GM19351 (cell line): ENCODE results near the gene TOE1.
A peak's percentile ranks its signal among the peaks of the same experiment; 100 is the strongest.
"Not testable (repeated sequence)": the region's sequence is repeated elsewhere in the genome, so short reads cannot be mapped to it uniquely, and the experiment has no call there.

ENCODE experiments used
- ATAC-seq: cut with Tn5 transposase; IDR thresholded peaks from one replicate; pipeline ENCODE4 v1.9.1; 2021; ENCODE audit warnings: mild to moderate bottlenecking, moderate library complexity; ENCODE audit not compliant: unreplicated experiment

Gene TOE1

DNA sequence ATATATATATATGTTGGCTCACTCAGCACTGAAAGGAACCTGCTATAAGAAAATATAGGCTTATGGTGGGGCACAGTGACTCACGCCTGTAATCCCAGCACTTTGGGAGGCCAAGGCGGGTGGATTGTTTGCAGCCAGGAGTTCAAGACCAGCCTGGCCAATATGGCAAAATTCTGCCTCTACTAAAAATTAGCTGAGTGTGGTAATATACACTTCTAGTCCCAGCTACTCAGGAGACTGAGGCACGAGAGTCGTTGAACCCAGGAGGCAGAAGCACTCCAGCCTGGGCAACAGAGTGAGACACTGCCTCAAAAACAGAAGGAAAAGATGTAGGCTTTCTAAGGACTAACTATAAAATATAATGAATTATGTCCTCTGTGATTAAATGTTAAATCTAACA lies 14.9 kb downstream of the TOE1 start:
- ATAC-seq, result no peak

DNA sequence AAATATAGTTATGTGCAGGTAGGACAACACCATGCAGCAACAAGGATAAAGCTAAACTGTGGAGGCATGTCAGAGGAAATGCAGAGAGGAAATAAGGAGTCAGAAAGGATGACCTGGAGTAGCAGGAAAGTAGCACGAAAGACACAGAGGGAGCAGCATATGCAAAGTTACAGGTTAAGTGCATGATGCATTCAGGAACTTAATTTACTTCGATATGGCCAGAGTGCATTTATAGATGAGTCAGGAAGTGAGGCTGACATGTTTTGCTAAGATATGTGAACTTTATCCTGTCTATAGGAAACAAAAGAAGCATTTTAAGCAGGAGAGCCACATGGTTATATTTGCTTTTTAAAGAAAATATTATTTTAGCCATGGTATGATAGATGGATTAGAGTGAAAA lies 15.7 kb downstream of the TOE1 start:
- ATAC-seq, result no peak

DNA sequence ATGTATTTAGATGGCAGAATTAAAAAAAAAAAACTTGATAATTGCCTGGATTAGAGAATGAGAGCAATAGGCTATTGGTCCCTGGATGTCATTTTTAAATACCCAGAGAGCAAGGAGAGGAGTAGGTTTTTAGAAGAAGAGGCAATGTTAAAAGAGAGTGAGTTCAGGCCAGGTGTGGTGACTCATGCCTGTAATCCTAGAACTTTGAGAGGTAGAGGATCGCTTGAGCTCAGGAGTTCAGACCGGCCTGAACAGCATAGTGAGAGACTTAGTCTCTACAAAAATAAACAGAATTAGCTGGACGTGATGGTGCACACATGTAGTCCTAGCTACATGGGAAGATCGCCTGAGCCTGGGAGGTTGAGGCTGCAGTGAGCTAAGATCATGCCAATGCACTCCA lies 16.2 kb downstream of the TOE1 start:
- no peak for ATAC-seq

DNA sequence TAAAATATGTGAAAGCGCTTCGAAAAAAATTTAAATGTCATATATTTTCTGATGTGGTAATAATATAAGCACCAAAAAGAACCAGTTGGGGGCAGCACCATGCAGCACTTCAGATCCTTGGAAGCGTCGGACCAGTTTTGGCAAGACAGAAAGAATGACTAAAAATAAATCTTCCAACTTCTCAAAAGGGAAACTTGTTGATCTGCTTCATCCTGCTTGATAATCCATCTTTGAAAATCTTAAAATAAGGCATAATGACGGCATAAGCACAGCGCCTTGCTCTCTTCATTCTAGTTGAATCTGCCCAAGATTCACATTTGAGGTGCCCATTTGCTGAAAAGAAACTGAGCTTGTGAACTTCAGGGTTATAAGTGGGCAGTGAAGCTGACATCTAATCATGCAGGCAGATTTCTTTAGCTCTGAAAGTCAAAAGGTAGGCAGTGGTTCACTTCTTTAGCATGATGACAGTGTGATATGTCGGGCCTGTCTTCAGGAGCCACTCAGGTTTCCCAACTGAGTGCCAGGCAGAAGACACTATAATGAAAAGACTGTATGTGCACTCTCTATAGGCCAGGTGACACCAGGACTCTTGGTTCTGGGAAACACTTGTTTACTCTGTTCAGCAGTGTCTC lies 20.0 kb downstream of the TOE1 start:
- ATAC-seq, result no peak

DNA sequence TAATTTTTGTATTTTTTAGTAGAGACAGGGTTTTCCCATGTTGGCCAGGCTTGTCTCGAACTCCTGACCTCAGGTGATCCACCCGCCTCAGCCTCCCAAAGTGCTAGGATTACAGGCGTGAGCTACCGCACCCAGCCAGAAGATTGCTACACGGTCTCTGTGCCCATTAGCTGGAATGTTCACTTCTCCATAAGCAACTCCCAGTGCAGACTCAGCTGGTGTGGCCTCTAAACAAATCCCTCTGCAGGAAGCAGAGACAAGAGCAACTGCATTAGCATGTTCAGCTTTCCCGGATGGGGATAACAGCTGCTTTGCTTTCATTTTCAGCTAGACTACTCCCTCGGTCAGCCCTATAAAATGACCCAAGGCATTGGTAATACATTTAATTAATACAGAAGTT lies 21.0 kb downstream of the TOE1 start:
- ATAC-seq, result not testable (repeated sequence)

DNA sequence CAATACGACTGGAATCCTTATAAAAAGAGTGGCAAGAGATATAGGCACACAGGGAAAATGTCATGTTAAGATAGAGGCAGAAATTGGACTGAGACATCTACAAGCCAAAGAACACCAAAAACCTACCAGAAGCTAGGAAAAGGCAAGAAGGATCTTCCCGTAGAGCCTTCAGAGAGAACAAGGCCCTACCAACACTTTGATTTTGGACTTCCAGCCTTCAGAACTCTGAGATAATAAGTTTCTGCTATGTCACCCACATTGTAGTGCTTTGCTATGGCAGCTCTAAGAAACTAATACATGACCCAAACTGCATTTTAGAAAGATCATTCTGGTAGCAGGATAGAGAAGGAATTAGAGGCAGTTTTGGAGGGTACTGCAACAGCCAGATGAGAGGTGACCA lies 24.3 kb downstream of the TOE1 start:
- no peak for ATAC-seq

DNA sequence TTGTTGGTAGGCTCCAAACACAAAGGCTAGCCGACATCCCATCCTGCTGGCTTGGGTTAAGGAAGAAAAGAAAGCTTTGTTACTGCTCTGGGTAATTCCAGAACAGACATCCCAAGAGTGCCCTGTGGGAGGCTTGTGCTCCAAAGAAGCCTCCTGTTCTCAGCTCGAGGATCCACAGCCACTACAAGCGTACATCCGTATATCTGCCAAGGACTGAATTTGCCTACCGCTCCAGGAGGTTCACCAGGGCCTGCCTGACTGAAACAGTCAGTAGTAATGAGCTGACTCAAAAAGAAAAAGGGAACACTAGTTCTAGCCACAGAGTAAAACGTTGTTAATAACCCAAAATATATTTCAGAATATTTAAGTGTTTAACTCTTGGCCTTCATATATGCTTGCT lies 25.1 kb downstream of the TOE1 start:
- ATAC-seq, result peak; percentile 87

DNA sequence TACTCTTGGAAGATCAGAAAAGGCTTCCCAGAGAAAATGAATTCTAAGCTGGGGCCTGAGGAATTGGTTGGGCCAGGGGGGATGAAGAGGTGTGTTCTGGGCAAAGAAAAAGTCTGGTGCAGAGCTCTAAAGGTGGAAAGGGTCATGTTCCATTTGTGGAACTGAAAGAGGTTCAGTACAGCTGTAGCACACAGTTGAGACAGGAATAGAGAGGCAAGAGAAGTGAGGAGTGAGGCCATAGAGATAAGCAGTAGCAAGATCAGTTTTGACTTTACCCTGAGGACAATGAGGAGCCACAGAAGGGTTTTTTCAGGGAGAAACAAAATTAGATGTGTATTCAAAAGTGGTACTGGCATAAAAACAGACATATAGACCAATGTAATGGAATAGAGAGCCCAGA lies 30.6 kb downstream of the TOE1 start:
- peak; percentile 88 for ATAC-seq

DNA sequence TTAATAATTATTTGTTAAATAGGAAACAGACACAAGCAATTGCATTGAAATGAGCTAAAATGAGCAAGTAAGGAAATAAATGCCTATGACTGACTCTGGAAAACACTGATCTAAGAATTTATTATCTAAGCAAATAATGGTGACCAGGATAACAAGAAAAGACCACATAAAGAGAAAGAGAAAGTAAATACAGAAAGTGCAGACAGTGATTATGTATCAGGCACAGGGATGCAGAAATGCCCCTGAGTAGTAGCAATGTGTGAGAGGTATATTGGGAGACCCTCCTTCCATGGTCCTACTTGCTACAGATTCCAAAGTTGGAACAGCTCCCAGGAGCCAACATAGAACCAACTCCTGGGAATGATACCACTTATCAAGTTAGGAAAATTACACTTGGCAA lies 33.6 kb downstream of the TOE1 start:
- no peak for ATAC-seq

DNA sequence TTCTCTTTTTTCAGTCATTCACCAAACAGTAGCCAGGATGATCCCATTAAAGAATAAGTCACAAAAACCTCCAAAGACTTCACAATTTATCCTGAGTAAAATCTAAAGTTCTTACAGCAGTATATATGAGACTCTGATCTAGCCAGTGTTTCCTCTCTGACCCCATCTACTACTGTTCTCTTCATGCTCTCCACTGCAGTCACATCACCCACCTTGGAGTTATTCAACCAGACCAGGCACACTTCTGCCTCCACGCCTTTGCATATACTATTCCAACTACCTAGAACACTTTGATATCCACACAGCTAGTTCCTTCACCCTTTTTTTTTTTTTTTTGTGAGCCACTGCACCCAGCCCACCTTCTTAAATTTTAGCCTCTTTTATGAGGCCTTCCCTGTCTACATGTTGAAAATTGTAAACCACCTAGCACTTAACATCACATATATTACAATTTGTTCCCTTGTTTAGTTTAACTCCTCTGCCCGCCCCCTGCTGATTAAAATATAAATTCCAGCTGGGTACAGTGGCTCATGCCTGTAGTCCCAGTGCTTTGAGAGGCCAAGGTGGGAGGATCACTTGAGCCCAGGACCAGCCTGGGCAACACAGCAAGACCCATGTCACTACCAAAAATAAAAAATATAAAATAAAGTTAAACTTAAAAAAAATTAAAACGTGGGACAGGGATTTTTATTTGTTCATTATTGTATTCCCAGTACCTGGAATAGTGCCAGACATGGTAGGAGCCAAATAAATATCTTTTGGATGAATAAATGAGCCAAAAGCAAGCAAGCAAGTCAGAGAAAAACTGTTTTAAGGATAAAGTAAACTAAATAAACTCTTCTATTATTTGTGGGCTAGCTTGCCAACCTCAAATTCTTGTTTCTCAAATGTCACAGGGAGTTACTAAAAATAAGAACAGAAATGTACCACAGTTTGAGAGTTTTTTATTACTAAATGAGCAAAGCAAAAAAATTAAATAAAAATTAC lies 35.4 kb downstream of the TOE1 start:
- no peak for ATAC-seq

DNA sequence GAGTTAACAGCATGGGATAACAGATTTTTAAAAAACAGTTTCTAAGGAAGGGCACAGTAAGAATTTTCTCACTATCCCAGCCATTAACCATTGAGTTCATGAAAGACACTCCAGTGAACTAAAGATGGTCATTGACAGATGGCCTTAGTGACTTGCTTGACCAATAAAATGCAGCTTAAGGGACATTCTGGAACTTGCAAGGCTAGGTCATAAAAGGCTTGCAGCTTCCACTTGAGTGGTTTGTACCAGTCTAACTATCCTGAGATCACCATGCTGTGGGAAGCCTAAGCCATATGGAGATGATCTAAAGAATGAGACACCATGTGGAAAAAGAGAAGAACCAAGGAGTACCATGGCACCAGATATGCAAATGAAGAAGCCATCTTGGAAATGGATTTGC lies 38.2 kb downstream of the TOE1 start:
- ATAC-seq, result no peak

DNA sequence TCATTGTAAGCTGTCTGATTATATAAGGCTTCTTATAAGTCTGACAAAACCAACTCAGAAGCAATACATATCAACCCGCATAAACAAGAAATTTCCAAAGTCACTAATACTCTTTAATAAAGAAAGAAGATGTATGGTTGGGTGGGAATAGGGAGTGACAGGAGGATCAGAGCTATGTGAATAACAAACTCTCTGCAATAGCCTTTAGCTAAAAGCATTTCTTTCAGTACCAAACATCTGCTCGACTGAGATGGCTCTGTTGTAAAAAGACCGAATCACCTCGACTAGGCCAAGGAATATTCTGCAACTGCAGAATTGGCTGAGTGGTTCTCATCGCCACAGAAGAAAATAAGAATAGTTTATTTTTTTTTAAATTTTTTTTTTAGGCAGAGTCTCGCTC lies 39.6 kb downstream of the TOE1 start:
- ATAC-seq, result no peak

DNA sequence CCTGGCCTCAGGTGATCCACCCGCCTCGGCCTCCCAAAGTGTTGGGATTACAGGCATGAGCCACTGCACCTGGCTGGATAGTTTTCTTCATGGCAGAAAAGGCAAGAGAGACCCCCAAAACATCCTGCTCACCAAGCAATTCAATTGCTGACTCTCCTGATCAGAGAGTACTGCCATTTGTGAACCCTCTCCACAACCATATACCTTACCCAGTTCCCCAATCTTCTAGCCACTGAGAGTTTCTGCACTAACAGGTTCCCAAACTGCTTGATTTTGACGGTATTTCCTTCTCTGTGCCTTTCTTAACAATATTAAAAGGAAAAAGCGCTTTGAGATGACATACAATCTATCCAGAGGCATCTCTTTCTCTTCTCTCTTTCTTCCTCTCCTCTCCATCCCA lies 40.2 kb downstream of the TOE1 start:
- ATAC-seq, result no peak

DNA sequence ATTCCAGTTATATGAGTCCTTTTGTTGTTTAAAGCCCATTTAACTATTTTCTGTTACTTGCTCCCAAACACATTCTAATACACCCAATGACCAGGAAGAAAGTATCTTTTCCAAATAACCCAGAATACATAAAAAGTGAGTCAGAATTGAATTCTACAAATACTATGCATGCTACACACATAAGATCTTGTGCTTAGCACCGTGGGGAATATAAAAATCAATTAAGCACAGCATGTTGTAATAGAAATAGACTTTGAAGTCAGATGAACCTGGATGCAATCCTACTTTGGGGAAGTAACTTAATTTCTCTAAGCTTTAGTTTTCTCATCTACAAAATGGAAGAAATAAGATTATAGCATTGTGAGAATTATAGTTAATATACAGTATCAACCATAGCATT lies 40.8 kb downstream of the TOE1 start:
- no peak for ATAC-seq

DNA sequence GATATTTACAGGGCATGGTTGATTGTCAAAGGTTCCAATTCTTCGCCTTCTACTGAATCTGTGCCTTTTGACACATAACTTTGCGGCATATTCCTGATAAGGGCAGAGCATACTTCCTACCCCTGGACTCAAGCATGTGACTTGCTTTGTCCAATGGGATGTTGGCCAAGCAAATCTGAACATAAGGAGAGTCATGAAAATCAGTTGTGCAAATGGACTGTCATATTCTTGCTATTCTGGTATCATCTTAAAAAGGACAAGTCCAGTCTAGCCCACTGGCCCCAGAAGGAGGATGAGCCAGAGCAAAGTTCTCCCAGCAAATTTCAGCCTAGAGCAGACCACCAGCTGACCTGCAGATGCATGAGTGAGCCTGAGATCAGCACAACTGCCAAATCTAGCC lies 41.3 kb downstream of the TOE1 start:
- no peak for ATAC-seq

DNA sequence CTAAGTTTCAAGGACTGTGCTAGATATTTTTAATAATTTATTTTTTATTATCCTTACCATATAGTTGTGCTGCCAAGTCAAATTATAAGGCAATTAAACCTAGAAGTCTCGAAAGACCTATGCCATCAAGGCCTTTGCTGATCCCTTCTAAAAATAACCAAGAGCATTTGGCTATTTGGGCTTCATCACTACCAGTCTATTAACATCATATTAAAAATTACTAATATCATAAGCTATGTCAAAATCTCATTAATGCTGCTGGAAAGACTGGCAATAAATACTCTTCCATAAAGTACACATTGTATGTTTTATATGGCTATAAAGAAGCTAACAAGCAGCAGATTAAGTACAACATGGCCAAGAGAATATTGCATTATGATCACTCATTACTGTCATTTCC lies 43.2 kb downstream of the TOE1 start:
- no peak for ATAC-seq

DNA sequence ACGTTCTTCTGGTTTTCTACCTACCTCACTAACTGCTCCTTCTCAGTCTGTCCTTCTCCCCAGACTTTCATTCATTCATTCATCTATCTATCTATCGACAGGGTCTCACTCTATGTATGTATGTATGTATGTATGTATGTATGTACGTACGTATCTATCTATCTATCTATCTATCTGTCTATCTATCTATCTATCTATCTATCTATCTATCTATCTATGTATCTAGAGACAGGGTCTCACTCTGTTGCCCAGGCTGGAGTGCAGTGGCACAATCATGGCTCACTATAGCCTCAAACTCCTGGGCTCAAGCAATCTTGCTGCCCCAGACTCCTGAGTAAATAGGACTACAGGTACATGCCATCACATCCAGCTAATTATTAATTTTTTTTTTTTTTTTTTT lies 44.2 kb downstream of the TOE1 start:
- ATAC-seq, result not testable (repeated sequence)

DNA sequence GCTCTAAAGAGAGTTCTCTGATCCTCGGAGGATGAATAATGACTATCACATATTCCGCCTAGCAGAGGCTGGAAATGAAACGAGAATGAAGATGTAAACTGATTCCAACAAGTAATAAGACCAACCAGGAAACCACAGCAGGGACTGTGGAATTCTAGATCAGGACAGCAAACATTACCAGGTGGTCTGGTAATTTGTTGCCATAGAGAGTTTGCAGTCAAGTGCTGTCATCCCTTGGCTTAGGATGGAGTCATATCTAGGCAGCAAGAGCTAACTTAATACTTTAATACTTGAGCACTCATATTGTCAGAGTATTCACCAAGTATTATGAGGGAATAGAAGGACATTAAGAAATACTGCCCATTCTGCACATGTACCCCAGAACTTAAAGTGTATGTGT lies 45.3 kb downstream of the TOE1 start:
- ATAC-seq, result no peak

DNA sequence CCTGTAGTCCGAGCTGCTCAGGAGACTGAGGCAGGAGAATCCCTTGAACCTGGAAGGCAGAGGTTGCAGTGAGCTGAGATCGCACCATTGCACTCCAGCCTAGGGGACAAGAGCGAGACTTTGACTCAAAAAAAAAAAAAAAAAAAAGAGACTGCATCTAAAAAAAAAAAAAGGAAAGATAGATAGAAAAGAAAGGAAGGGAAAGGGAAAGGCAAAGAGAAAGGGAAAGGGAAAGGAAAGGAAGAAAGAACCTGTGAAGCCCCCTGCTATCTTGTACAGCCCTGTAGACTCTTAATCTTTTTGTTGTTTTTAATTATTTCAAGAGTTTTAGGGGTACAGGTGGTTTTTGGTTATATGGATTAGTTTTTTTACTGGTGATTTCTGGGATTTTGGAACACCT lies 46.2 kb downstream of the TOE1 start:
- no peak for ATAC-seq
